Heart right ventricle (tissue), 16 donors: ENCODE data around the gene PIMREG. TPM values are rescaled to one million over a fixed set of nuclear protein-coding genes. Genes with fewer than 3 reads are reported as not detected.
A peak's percentile ranks its signal among the peaks of the same experiment; 100 is the strongest.

Source experiments
- ATAC-seq, 8 donors: fragments of 200-7000 bp; cut with Tn5 transposase; one replicate each; pipeline ENCODE4 v1.9.1; 2020; ENCODE audit warnings: mild to moderate bottlenecking in 8 of 8, moderate library complexity in 8 of 8, moderate number of reproducible peaks in 1 of 8
- DNase-seq, 2 donors: peaks; one replicate each; pipeline ENCODE4 v3.0.0-alpha.2; 2020
- H3K27ac ChIP-seq, 10 donors: fragments of 200-600 bp; sonication (generic) in 2 of 10; one replicate each; pipeline versions ENCODE4 v1.5.0 to v1.8.0; 2020 to 2022; ENCODE audit warnings: mild to moderate bottlenecking in 3 of 10
- H3K27me3 ChIP-seq, 7 donors: fragments of 200-600 bp; one replicate each; pipeline ENCODE4 v1.8.0; 2021 to 2022; ENCODE audit warnings: mild to moderate bottlenecking in 2 of 7
- H3K36me3 ChIP-seq, 9 donors: fragments of 200-600 bp; sonication (generic) in 1 of 9; one replicate each; pipeline versions ENCODE4 v1.5.0 to v1.8.0; 2020 to 2022; ENCODE audit warnings: mild to moderate bottlenecking in 2 of 9
- H3K4me1 ChIP-seq, 9 donors: fragments of 200-600 bp; sonication (generic) in 1 of 9; one replicate each; pipeline versions ENCODE4 v1.5.0 to v1.8.0; 2020 to 2022; ENCODE audit warnings: mild to moderate bottlenecking in 4 of 9
- H3K4me3 ChIP-seq, 10 donors: fragments of 200-600 bp; sonication (generic) in 2 of 10; one replicate each; pipeline versions ENCODE4 v1.5.0 to v1.8.0; 2020 to 2022; ENCODE audit warnings: mild to moderate bottlenecking in 7 of 10, moderate library complexity in 2 of 10
- H3K9me3 ChIP-seq, 11 donors: fragments of 200-600 bp in 10 of 11; sonication (generic) in 2 of 11; one replicate each; pipeline versions ENCODE4 v1.5.0 to v1.8.0; 2013 to 2022; ENCODE audit warnings: mild to moderate bottlenecking in 2 of 11, control low read depth in 1 of 11, moderate library complexity in 1 of 11
- CTCF ChIP-seq, 9 donors: fragments of 200-600 bp; sonication (generic) in 2 of 9; IDR thresholded peaks; one replicate each; pipeline versions ENCODE4 v1.5.0 to v1.8.0; 2021 to 2022; ENCODE audit warnings: antibody characterized with exemption in 9 of 9, mild to moderate bottlenecking in 5 of 9, moderate library complexity in 1 of 9
- WGBS, 2 donors: extraction: QIAGEN DNeasy Blood & Tissue Kit; methylation state at CpG; one replicate each; pipeline ENCODE4 v1.1.7; 2013; ENCODE audit warnings: inconsistent platforms in 1 of 2; 5-methylcytosine and 5-hydroxymethylcytosine counted together
- intact Hi-C, 10 donors: fragments of 100-400 bp; cut with DNase I; formaldehyde crosslinking; loops; one replicate each; pipeline versions ENCODE4 v1.11.1 to v1.14.2; 2022
- polyA plus RNA-seq, 2 donors: library from polyadenylated mRNA; stranded (reverse); fragments of 200-250 nt; gene quantifications; one replicate each; pipeline ENCODE4 v1.2.3, GENCODE V29; 2013
- total RNA-seq, 10 donors: library from RNA; stranded (reverse); fragmentation: NEBNext Ultra II Directional in 3 of 10; extraction: Animal tissue kit (Norgen Biotek cat#: 25700) in 3 of 10; gene quantifications; one replicate each; pipeline versions ENCODE4 v1.2.1 to v1.2.4, GENCODE V29; 2021 to 2023
- donor health status: Arrhythmogenic right ventricular cardiomyopathy.
- donor health status: ischemic (EF 13 %, LVEDD 7.1; RV severe dilation, severe dysfunction).
- donor health status: healthy with polysubstance abuse.
- donor health status: DM: no; HTN: yes; CAD: no.
- donor health status: DM: no; HTN: no; CAD: no.
- donor health status: ischemic (EF 25% LVEDD 6.9; RV normal size, moderate dysfunction).
- donor health status: ischemic (EF 25% LVEDD 5.7; RV mildly dilated, moderate dysfunction).
- donor health status: healthy.
- donor health status: DM: yes; HTN: yes; CAD: no.
- donor health status: Ischemic cardiomyopathy.
- donor health status: ischemic (EF 35%, LVEDD 5.7; RV mildly dilated, moderate dysfunction).
- donor health status: nonischemic (EF 11% LVEDD 7.7; RV severe dilation, severe dysfunction).
- donor health status: DM: yes; HTN: yes; CAD: no.
- donor health status: PGD.
- donor health status: ischemic (EF 29% LVEDD 5.4; RV normal size, mild dysfunction).
- donor health status: nonischemic (EF 23%, LVEDD 6.1; RV moderate dilation, normal function).

Gene PIMREG
- total and polyA plus RNA-seq, 12 donors, result 0.21 to 4.0 (median 0.54) TPM; not detected in 6

- Histone ChIP-seq H3K27me3 (peaks cover 0 to 31% (median 20%) of the 10 kb centered on the region in 7 donors), H3K36me3 (peaks cover 0 to 3% (median 0%) of the 10 kb centered on the region in 9 donors), H3K4me3 (no peak overlapping the region), H3K4me1 (peaks cover 0 to 23% (median 12%) of the 10 kb centered on the region in 9 donors), H3K27ac (no peak overlapping the region), H3K9me3 (no peaks in the 10 kb centered on the region)
- 88 to 91% methylated on average over 10 of the region's 10 CpGs for WGBS, 2 donors
- TF ChIP-seq CTCF (IDR thresholded peaks at IDR 0.05), result no peak
- ATAC-seq (no peak), DNase-seq (no peak)
- intact Hi-C loops, result no loop called here
Observed at GRCh38 chr17:6452471-6453266, 8.4 kb downstream of the PIMREG start.

GRCh38 chr17:6453279-6454024 is 9.2 kb downstream of the PIMREG start:
- DNase-seq (no peak), ATAC-seq (no peak)
- Histone ChIP-seq H3K9me3 (no peaks in the 10 kb centered on the region), H3K36me3 (no peaks in the 10 kb centered on the region), H3K27me3 (peaks cover 0 to 31% (median 20%) of the 10 kb centered on the region in 7 donors), H3K4me1 (peaks cover 0 to 23% (median 12%) of the 10 kb centered on the region in 9 donors), H3K4me3 (no peak overlapping the region), H3K27ac (no peak overlapping the region)
- intact Hi-C loops, result no loop called here
- 72 to 78% methylated on average over 14 of the region's 14 CpGs for WGBS, 2 donors
- no peak for TF ChIP-seq CTCF (IDR thresholded peaks at IDR 0.05)

- Histone ChIP-seq H3K4me1 (peaks cover 0 to 23% (median 12%) of the 10 kb centered on the region in 9 donors), H3K9me3 (no peaks in the 10 kb centered on the region), H3K36me3 (no peaks in the 10 kb centered on the region), H3K27ac (no peak overlapping the region), H3K4me3 (peak overlapping the region in 8 of 10 donors; percentile 13 to 38 (median 32)), H3K27me3 (peaks cover 0 to 31% (median 20%) of the 10 kb centered on the region in 7 donors)
- intact Hi-C loops, result no loop called here
- 25 to 29% methylated on average over 35 of the region's 35 CpGs for WGBS, 2 donors
- peak in 1 of 8 donors; percentile 8 for ATAC-seq
- DNase-seq, result no peak
- no peak for TF ChIP-seq CTCF (IDR thresholded peaks at IDR 0.05)
Observed at GRCh38 chr17:6454495-6455320, 10.5 kb downstream of the PIMREG start.

- no peak for DNase-seq
- no peaks in the 10 kb centered on the region for H3K9me3 ChIP-seq
- 1 to 2% methylated on average over 30 to 35 of the region's 35 CpGs for WGBS, 2 donors
- H3K27ac ChIP-seq, result no peak overlapping the region
- TF ChIP-seq CTCF (IDR thresholded peaks at IDR 0.05), result no peak
- ATAC-seq, result peak in 5 of 8 donors; percentile 12 to 44 (median 28)
- intact Hi-C loops, result no loop called here
- no peaks in the 10 kb centered on the region for H3K36me3 ChIP-seq
- peaks cover 0 to 31% (median 20%) of the 10 kb centered on the region in 7 donors for H3K27me3 ChIP-seq
- peak overlapping the region in 8 of 10 donors; percentile 13 to 38 (median 32) for H3K4me3 ChIP-seq
- peaks cover 0 to 23% (median 12%) of the 10 kb centered on the region in 9 donors for H3K4me1 ChIP-seq
Observed at GRCh38 chr17:6455321-6455705, 11.1 kb downstream of the PIMREG start.
